ENCODE measurements around the gene RELT. TPM values are rescaled to one million over a fixed set of nuclear protein-coding genes. Genes with fewer than 3 reads are reported as not detected.

The RELT gene
- polyA plus RNA-seq, 12 donors: 2.0 to 9.7 (median 2.9) TPM; not detected in 1

GRCh38 chr11:73390601-73391565 lies 14.7 kb downstream of the RELT start:
- no peak for DNase-seq

- DNase-seq: no peak
Measured at GRCh38 chr11:73391665-73392064, 15.5 kb downstream of the RELT start.

- no peak for DNase-seq
Measured at GRCh38 chr11:73392108-73393010, 16.2 kb downstream of the RELT start.

- no peak for DNase-seq
Measured at GRCh38 chr11:73393011-73393380, 16.8 kb downstream of the RELT start.

- peak; percentile 75 for DNase-seq
Measured at GRCh38 chr11:73393479-73394415, 17.5 kb downstream of the RELT start.

- DNase-seq: no peak
Measured at GRCh38 chr11:73394416-73395296, 18.5 kb downstream of the RELT start.

GRCh38 chr11:73395297-73396208 lies 19.4 kb downstream of the RELT start:
- no peak for DNase-seq

GRCh38 chr11:73396251-73396930 lies 20.2 kb downstream of the RELT start:
- DNase-seq: no peak

- no peak for DNase-seq
Measured at GRCh38 chr11:73396985-73397384, 20.8 kb downstream of the RELT start.

GRCh38 chr11:73397468-73398131 lies 21.4 kb downstream of the RELT start:
- DNase-seq: no peak

- no peak for DNase-seq
Measured at GRCh38 chr11:73398132-73398526, 21.9 kb downstream of the RELT start.

- DNase-seq: no peak
Measured at GRCh38 chr11:73398721-73399120, 22.5 kb downstream of the RELT start.

- no peak for DNase-seq
Measured at GRCh38 chr11:73399159-73399590, 23.0 kb downstream of the RELT start.

GRCh38 chr11:73399636-73400035 lies 23.4 kb downstream of the RELT start:
- DNase-seq: no peak

- DNase-seq: no peak
Measured at GRCh38 chr11:73400293-73400692, 24.1 kb downstream of the RELT start.

- no peak for DNase-seq
Measured at GRCh38 chr11:73401217-73401923, 25.2 kb downstream of the RELT start.

All from muscle of arm (tissue), 12 donors.